ENCODE measurements around the gene THSD7B.

DNA sequence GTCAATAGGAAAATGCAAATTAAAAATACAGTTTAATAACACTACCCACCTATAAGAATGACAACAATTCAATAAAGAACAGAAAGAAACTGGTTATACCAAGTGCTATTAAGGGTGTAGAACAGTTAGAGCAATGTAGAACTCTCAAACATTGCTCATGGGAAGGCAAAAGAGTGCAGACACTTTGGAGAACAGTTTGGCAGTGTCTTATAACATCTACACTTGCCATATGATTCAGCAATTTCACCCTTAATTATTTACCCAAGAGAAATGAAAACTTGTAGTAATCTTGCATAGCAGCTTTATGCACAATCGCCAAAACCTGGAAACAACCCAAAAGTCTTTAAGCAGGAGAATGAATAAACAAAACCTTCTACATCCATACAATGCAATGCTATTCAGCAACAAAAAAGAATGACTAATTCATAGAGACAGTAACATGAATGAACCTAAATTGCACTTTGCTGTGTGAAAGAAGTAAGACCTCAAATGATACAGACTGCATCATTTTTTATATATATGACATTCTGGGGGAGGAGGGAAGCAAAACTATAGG is 455.2 kb downstream of the THSD7B start:
- TF ChIP-seq CTCF (IDR thresholded peaks at IDR 0.05 in 8 of 11, conservative IDR thresholded peaks at IDR 0.05 in 3 of 11) = no peak
- no peak for TF ChIP-seq POLR2AphosphoS5 (IDR thresholded peaks at IDR 0.05)

Data from spleen (tissue), 7 donors.